A673 (cell line): Measurements from ENCODE around the gene NPFF. TPM values are rescaled to one million over a fixed set of nuclear protein-coding genes. Genes with fewer than 3 reads are reported as not detected.

Experiments used
- BruUV-seq: library from RNA; stranded (reverse); fragments of 400-500 nt; replicated peaks from 2 replicates; lab custom pipeline; 2021; lab: Mats Ljungman, UMichigan
- CTCF ChIA-PET: fragments of 300-600 bp; sonication (Branson Sonifier 250); formaldehyde crosslinking; loops from one replicate; lab custom pipeline; 2022; ENCODE audit warnings: antibody characterized with exemption; lab: Charles Lee
- POLR2A ChIA-PET: fragments of 300-600 bp; sonication (Branson Sonifier 250); formaldehyde crosslinking; loops from one replicate; lab custom pipeline; 2022; ENCODE audit warnings: antibody characterized with exemption; ENCODE audit not compliant: low non-redundant PET; lab: Charles Lee
- DNase-seq: peaks from one replicate; pipeline ENCODE4 v3.0.0-alpha.2; 2015; ENCODE audit warnings: low spot score
- H3K27ac ChIP-seq: fragments of 200-600 bp; sonication (generic); 2 replicates; pipeline ENCODE4 v1.5.1; 2016; ENCODE audit warnings: mixed run types, low read depth, mild to moderate bottlenecking, mixed read lengths, antibody characterized with exemption, low read length; ENCODE audit not compliant: poor library complexity, severe bottlenecking
- H3K27me3 ChIP-seq: fragments of 200-600 bp; sonication (generic); replicated peaks from 2 replicates; pipeline ENCODE4 v1.6.1; 2017; ENCODE audit warnings: mixed run types, low read depth, mild to moderate bottlenecking, mixed read lengths, antibody characterized with exemption, low read length; ENCODE audit not compliant: insufficient read depth, poor library complexity
- H3K36me3 ChIP-seq: fragments of 200-600 bp; sonication (generic); 2 replicates; pipeline ENCODE4 v1.6.1; 2016; ENCODE audit warnings: mixed run types, mild to moderate bottlenecking, mixed read lengths, antibody characterized with exemption, low read length; ENCODE audit not compliant: insufficient read depth, poor library complexity, severe bottlenecking
- H3K4me1 ChIP-seq: fragments of 200-600 bp; sonication (generic); 2 replicates; pipeline ENCODE4 v1.6.1; 2017; ENCODE audit warnings: mixed run types, mild to moderate bottlenecking, mixed read lengths, antibody characterized with exemption, low read length; ENCODE audit not compliant: insufficient read depth, poor library complexity, severe bottlenecking
- H3K4me3 ChIP-seq: fragments of 200-600 bp; sonication (generic); 2 replicates; pipeline ENCODE4 v1.5.1; 2016; ENCODE audit warnings: low read depth, mixed run types, mild to moderate bottlenecking, mixed read lengths, low read length; ENCODE audit not compliant: poor library complexity, severe bottlenecking
- H3K9me3 ChIP-seq: fragments of 200-600 bp; sonication (generic); 2 replicates; pipeline ENCODE4 v1.6.1; 2016; ENCODE audit warnings: mixed run types, low read depth, mild to moderate bottlenecking, mixed read lengths, antibody characterized with exemption, low read length; ENCODE audit not compliant: poor library complexity, severe bottlenecking
- CTCF ChIP-seq: fragments of 300-800, 200-600 bp; sonication (generic); conservative IDR thresholded peaks from 2 replicates; pipeline ENCODE4 v1.5.1; 2017; ENCODE audit warnings: low read depth, mild to moderate bottlenecking, antibody characterized with exemption, low read length, moderate library complexity, mixed read lengths
- EZH2 ChIP-seq: fragments of 200-600 bp; sonication (generic); IDR thresholded peaks from 2 replicates; pipeline ENCODE4 v1.6.1; 2017; ENCODE audit warnings: borderline replicate concordance, low read depth, mild to moderate bottlenecking, mixed read lengths, antibody characterized with exemption, low read length; ENCODE audit not compliant: poor library complexity, severe bottlenecking
- intact Hi-C: fragments of 100-400 bp; cut with micrococcal nuclease; formaldehyde crosslinking; loops from one replicate; pipeline ENCODE4 v1.10.0; 2022; ENCODE audit not compliant: unreplicated experiment
- total RNA-seq: library from RNA; stranded (reverse); gene quantifications from 2 replicates; pipeline ENCODE4 v1.2.3, GENCODE V29; 2021

The NPFF gene
- total RNA-seq, 1 experiment from 2014 or later: not detected

GRCh38 chr12:53461059-53461458 is 46.2 kb downstream of the NPFF start:
- Histone ChIP-seq H3K27ac (no peak overlapping the region), H3K4me3 (no peak overlapping the region), H3K9me3 (no peaks in the 10 kb centered on the region), H3K4me1 (peaks cover 8% of the 10 kb centered on the region), H3K27me3 (no peaks in the 10 kb centered on the region), H3K36me3 (peaks cover 99% of the 10 kb centered on the region)
- no TSS peak for BruUV-seq
- DNase-seq: no peak
- TF ChIP-seq EZH2 (no peak), CTCF (no peak)
- POLR2A ChIA-PET: no interaction called here
- intact Hi-C loops: loop anchor here (5.0 kb wide), 1 partner anchor 439 kb away; no protein-coding TSS in a partner anchor
- CTCF ChIA-PET: no interaction called here

- intact Hi-C loops: no loop called here
- ChIA-PET CTCF (interaction anchor here (0.6 kb wide), 1 partner anchor 73 kb away, joined by 3 read pairs; no protein-coding TSS in a partner anchor), POLR2A (no interaction called here)
- Histone ChIP-seq H3K27ac (no peak overlapping the region), H3K9me3 (no peaks in the 10 kb centered on the region), H3K4me3 (no peak overlapping the region), H3K27me3 (no peaks in the 10 kb centered on the region), H3K4me1 (peaks cover 16% of the 10 kb centered on the region), H3K36me3 (peaks cover 100% of the 10 kb centered on the region)
- BruUV-seq: no TSS peak
- DNase-seq: no peak
- no peak for TF ChIP-seq CTCF
- no peak for TF ChIP-seq EZH2
Observed at GRCh38 chr12:53459097-53459496, 48.2 kb downstream of the NPFF start.

Other genes starting within 250 kb of the NPFF start
- gene ESPL1, start 239.2 kb downstream of the NPFF start, total RNA-seq: 99.1 and 105 TPM in 2 replicates
- 268 and 288 TPM in 2 replicates for gene PFDN5, start 211.9 kb downstream of the NPFF start, total RNA-seq
- gene MYG1, start 207.8 kb downstream of the NPFF start, total RNA-seq: 102 and 111 TPM in 2 replicates
- 94.2 and 104 TPM in 2 replicates for gene AAAS, start 185.9 kb downstream of the NPFF start, total RNA-seq
- gene SP7, start 171.1 kb downstream of the NPFF start, total RNA-seq: not detected in 2 replicates
- gene SP1, start 127.3 kb downstream of the NPFF start, total RNA-seq: 78.4 and 80.9 TPM in 2 replicates
- gene AMHR2, start 83.6 kb downstream of the NPFF start, total RNA-seq: not detected in 2 replicates
- gene PRR13, start 65.8 kb downstream of the NPFF start, total RNA-seq: 155 and 180 TPM in 2 replicates
- gene PCBP2, start 55.4 kb downstream of the NPFF start, total RNA-seq: 1,194 and 1,215 TPM in 2 replicates
- gene MAP3K12, start 8.0 kb downstream of the NPFF start, total RNA-seq: 11.6 and 15.9 TPM in 2 replicates
- gene TARBP2, start 6.2 kb downstream of the NPFF start, total RNA-seq: 62.4 and 70.9 TPM in 2 replicates
- 38.8 and 44.3 TPM in 2 replicates for gene ATF7, start 118.9 kb upstream of the NPFF start, total RNA-seq
- 447 and 450 TPM in 2 replicates for gene ATP5MC2, start 168.6 kb upstream of the NPFF start, total RNA-seq
- gene CALCOCO1, start 220.0 kb upstream of the NPFF start, total RNA-seq: 16.8 and 34.0 TPM in 2 replicates
- not detected in 2 replicates for gene CISTR, start 244.5 kb upstream of the NPFF start, total RNA-seq